ENCODE results near the gene NFKBIE.

The NFKBIE gene

GRCh38 chr6:44285552-44286284 lies 20.4 kb upstream of the NFKBIE start:
- Histone ChIP-seq H3K4me3 (no peak overlapping the region), H3K4me1 (no peaks in the 10 kb centered on the region), H4K20me1 (peaks cover 12% of the 10 kb centered on the region; the same call in 1 of the 2 replicates), H3K27me3 (peaks cover 21% of the 10 kb centered on the region; the same call in 1 of the 2 replicates), H3K9ac (no peak overlapping the region), H3K4me2 (no peak overlapping the region), H3K36me3 (no peaks in the 10 kb centered on the region), H3K9me3 (no peaks in the 10 kb centered on the region), H3K27ac (no peak overlapping the region)
- TF ChIP-seq Cebpa-rat (IDR thresholded peaks at IDR 0.05), result no peak

- Histone ChIP-seq H3K36me3 (no peaks in the 10 kb centered on the region), H3K4me1 (no peaks in the 10 kb centered on the region), H3K27ac (no peak overlapping the region), H3K4me2 (no peak overlapping the region), H3K27me3 (peaks cover 21% of the 10 kb centered on the region; the same call in 1 of the 2 replicates), H3K4me3 (no peak overlapping the region), H4K20me1 (peaks cover 12% of the 10 kb centered on the region; the same call in 1 of the 2 replicates), H3K9ac (no peak overlapping the region), H3K9me3 (no peaks in the 10 kb centered on the region)
- no peak for TF ChIP-seq Cebpa-rat (IDR thresholded peaks at IDR 0.05)
Observed at GRCh38 chr6:44284867-44285266, 19.5 kb upstream of the NFKBIE start.

- no peak for TF ChIP-seq Cebpa-rat (IDR thresholded peaks at IDR 0.05)
- H4K20me1 ChIP-seq, result peaks cover 12% of the 10 kb centered on the region; the same call in 1 of the 2 replicates
- no peaks in the 10 kb centered on the region for H3K9me3 ChIP-seq
- no peak overlapping the region for H3K27ac ChIP-seq
- H3K4me3 ChIP-seq, result no peak overlapping the region
- no peak overlapping the region for H3K4me2 ChIP-seq
- H3K4me1 ChIP-seq, result no peaks in the 10 kb centered on the region
- H3K36me3 ChIP-seq, result no peaks in the 10 kb centered on the region
- H3K9ac ChIP-seq, result no peak overlapping the region
- H3K27me3 ChIP-seq, result peaks cover 21% of the 10 kb centered on the region; the same call in 1 of the 2 replicates
Observed at GRCh38 chr6:44284121-44284520, 18.8 kb upstream of the NFKBIE start.

- TF ChIP-seq Cebpa-rat (IDR thresholded peaks at IDR 0.05), result no peak
- H3K27ac ChIP-seq, result no peak overlapping the region
- no peak overlapping the region for H3K4me2 ChIP-seq
- H3K4me1 ChIP-seq, result no peaks in the 10 kb centered on the region
- H3K27me3 ChIP-seq, result peaks cover 36% of the 10 kb centered on the region; the same call in 1 of the 2 replicates
- no peaks in the 10 kb centered on the region for H3K9me3 ChIP-seq
- peaks cover 18% of the 10 kb centered on the region; the same call in 1 of the 2 replicates for H4K20me1 ChIP-seq
- H3K9ac ChIP-seq, result no peak overlapping the region
- H3K36me3 ChIP-seq, result no peaks in the 10 kb centered on the region
- H3K4me3 ChIP-seq, result no peak overlapping the region
Observed at GRCh38 chr6:44278774-44279697, 13.7 kb upstream of the NFKBIE start.

- Histone ChIP-seq H3K27me3 (peaks cover 30% of the 10 kb centered on the region; the same call in 1 of the 2 replicates), H3K9ac (no peak overlapping the region)
Observed at GRCh38 chr6:44278315-44278714, 13.0 kb upstream of the NFKBIE start.

GRCh38 chr6:44277763-44278162 lies 12.4 kb upstream of the NFKBIE start:
- Histone ChIP-seq H3K9me3 (no peaks in the 10 kb centered on the region), H3K36me3 (no peaks in the 10 kb centered on the region), H3K4me2 (no peak overlapping the region), H4K20me1 (peaks cover 13% of the 10 kb centered on the region; the same call in 1 of the 2 replicates), H3K4me3 (no peak overlapping the region), H3K9ac (no peak overlapping the region), H3K27me3 (peaks cover 32% of the 10 kb centered on the region), H3K4me1 (no peaks in the 10 kb centered on the region), H3K27ac (no peak overlapping the region)
- no peak for TF ChIP-seq Cebpa-rat (IDR thresholded peaks at IDR 0.05)

More at GRCh38 chr6:44278315-44278714, 13.0 kb upstream of the NFKBIE start:
- peaks cover 15% of the 10 kb centered on the region; the same call in 1 of the 2 replicates for H4K20me1 ChIP-seq
- no peak overlapping the region for H3K27ac ChIP-seq
- TF ChIP-seq Cebpa-rat (IDR thresholded peaks at IDR 0.05), result no peak
- H3K4me2 ChIP-seq, result no peak overlapping the region
- no peaks in the 10 kb centered on the region for H3K36me3 ChIP-seq
- H3K4me1 ChIP-seq, result no peaks in the 10 kb centered on the region
- no peaks in the 10 kb centered on the region for H3K9me3 ChIP-seq
- no peak overlapping the region for H3K4me3 ChIP-seq

- no peak overlapping the region for H3K4me2 ChIP-seq
Observed at GRCh38 chr6:44276667-44277640, 11.6 kb upstream of the NFKBIE start.

GRCh38 chr6:44275749-44276648 lies 10.6 kb upstream of the NFKBIE start:
- H4K20me1 ChIP-seq, result peaks cover 29% of the 10 kb centered on the region; the same call in 1 of the 2 replicates
- H3K4me2 ChIP-seq, result no peak overlapping the region
- no peak overlapping the region for H3K27ac ChIP-seq
- no peaks in the 10 kb centered on the region for H3K9me3 ChIP-seq
- H3K4me3 ChIP-seq, result no peak overlapping the region
- no peak for TF ChIP-seq Cebpa-rat (IDR thresholded peaks at IDR 0.05)
- no peaks in the 10 kb centered on the region for H3K4me1 ChIP-seq
- H3K27me3 ChIP-seq, result peaks cover 49% of the 10 kb centered on the region
- no peaks in the 10 kb centered on the region for H3K36me3 ChIP-seq
- H3K9ac ChIP-seq, result no peak overlapping the region

More at GRCh38 chr6:44276667-44277640, 11.6 kb upstream of the NFKBIE start:
- Histone ChIP-seq H3K9me3 (no peaks in the 10 kb centered on the region), H3K36me3 (no peaks in the 10 kb centered on the region), H4K20me1 (peaks cover 21% of the 10 kb centered on the region; the same call in 1 of the 2 replicates), H3K27ac (no peak overlapping the region), H3K4me3 (no peak overlapping the region), H3K4me1 (no peaks in the 10 kb centered on the region), H3K27me3 (peaks cover 40% of the 10 kb centered on the region), H3K9ac (no peak overlapping the region)
- no peak for TF ChIP-seq Cebpa-rat (IDR thresholded peaks at IDR 0.05)
